ENCODE data around the gene ZNF438. TPM values are rescaled to one million over a fixed set of nuclear protein-coding genes. Genes with fewer than 3 reads are reported as not detected.

ZNF438 gene
- total and polyA plus RNA-seq, 2 of the 8 experiments (the other 6 are each of a cell fraction or from before 2014, with no cell fraction given), result 0.95 to 1.7 TPM

DNA sequence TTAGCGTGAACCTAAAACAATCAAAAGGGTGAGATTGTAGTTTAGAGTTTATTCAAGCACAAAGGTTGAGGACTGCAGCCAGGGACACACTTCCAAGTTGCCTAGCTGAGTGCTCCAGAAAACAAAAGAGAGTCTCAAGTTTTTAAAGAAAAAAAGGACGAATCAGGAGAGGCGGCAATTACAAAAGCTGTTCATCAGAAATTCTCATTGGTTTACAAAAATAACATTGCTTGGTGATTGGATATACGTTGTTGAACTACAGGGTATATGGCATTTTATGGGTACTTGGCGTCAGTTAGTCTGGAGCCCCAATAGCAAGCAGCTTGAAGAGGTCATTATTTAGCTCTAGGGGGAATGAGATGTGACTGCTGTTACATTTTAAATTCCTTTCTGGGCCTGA lies 11.5 kb downstream of the ZNF438 start:
- Histone ChIP-seq H3K4me3 (ENCODE audit: extremely low read depth in 1 of 4, insufficient read depth in 2 of 4, low read depth in 3 of 4, low read length in 4 of 4) (no peak overlapping the region), H4K8ac (ENCODE audit: extremely low read depth, insufficient read depth, low read length) (no peak overlapping the region), H3K18ac (ENCODE audit: extremely low read depth, low read length) (no peak overlapping the region), H3K27me3 (replicated peaks in 1 of 4; ENCODE audit: control insufficient read depth in 3 of 4, extremely low read depth in 1 of 4, insufficient read depth in 3 of 4, low read length in 3 of 4) (no peaks in the 10 kb centered on the region), H4K5ac (ENCODE audit: insufficient read length, low read depth, low read length) (no peak overlapping the region), H3K36me3 (ENCODE audit: control insufficient read depth in 2 of 4, insufficient read depth in 4 of 4, low read length in 3 of 4) (no peaks in the 10 kb centered on the region), H2BK15ac (ENCODE audit: low read length) (no peak overlapping the region), H3K79me2 (ENCODE audit: control insufficient read depth in 1 of 2, insufficient read depth in 2 of 2, low read length in 2 of 2) (no peaks in the 10 kb centered on the region), H3K4me1 (replicated peaks in 1 of 4; ENCODE audit: control insufficient read depth in 3 of 4, insufficient read depth in 4 of 4, low read length in 3 of 4) (peaks cover 0 to 6% (median 2%) of the 10 kb centered on the region in 4 experiments; a peak in 3 of 7 replicates), H3K79me1 (ENCODE audit: low read depth, low read length) (no peaks in the 10 kb centered on the region; the same call in 1 of the 2 replicates), H2AFZ (ENCODE audit: low read length) (no peak overlapping the region), H3K14ac (ENCODE audit: insufficient read length) (no peak overlapping the region), H4K91ac (replicated peaks; ENCODE audit: insufficient read length, low read length) (no peak overlapping the region), H2BK120ac (replicated peaks; ENCODE audit: low read depth, low read length) (no peak overlapping the region), H3K4ac (replicated peaks; ENCODE audit: insufficient read length, low read depth, low read length) (no peak overlapping the region), H3K9ac (replicated peaks in 1 of 4; ENCODE audit: extremely low read depth in 1 of 4, low read depth in 3 of 4, low read length in 3 of 4) (no peak overlapping the region), H4K20me1 (replicated peaks in 1 of 2; ENCODE audit: control insufficient read depth in 1 of 2, insufficient read depth in 2 of 2, low read length in 2 of 2) (no peaks in the 10 kb centered on the region), H2BK12ac (ENCODE audit: low read depth, low read length) (no peak overlapping the region), H2AK5ac (ENCODE audit: low read depth, low read length) (no peak overlapping the region), H2BK20ac (ENCODE audit: low read length) (no peak overlapping the region), H3K4me2 (ENCODE audit: insufficient read depth in 1 of 2, low read depth in 2 of 2, low read length in 2 of 2) (no peak overlapping the region), H3K27ac (ENCODE audit: low read depth, low read length) (no peak overlapping the region), H3K23me2 (ENCODE audit: low read depth, low read length) (no peaks in the 10 kb centered on the region), H3K9me3 (ENCODE audit: insufficient read depth in 2 of 2, low read depth in 1 of 2, low read length in 1 of 2) (no peaks in the 10 kb centered on the region), H2BK5ac (ENCODE audit: low read depth, low read length) (no peak overlapping the region), H3K23ac (ENCODE audit: insufficient read length) (no peak overlapping the region), H3K56ac (replicated peaks; ENCODE audit: insufficient read length, low read depth, low read length) (no peak overlapping the region)
- no peak for DNase-seq (ENCODE audit: low read depth in 1 of 2, low spot score in 2 of 2)
- peak; percentile 19 for FAIRE-seq
- POLR2A ChIA-PET (ENCODE audit: partially characterized antibody), result no interaction called here
- TF ChIP-seq EGR1 (IDR thresholded peaks at IDR 0.05; ENCODE audit: borderline replicate concordance, low read depth, low read length), result no peak
- TF ChIP-seq RAD21 (IDR thresholded peaks at IDR 0.05 in 1 of 2, conservative IDR thresholded peaks at IDR 0.05 in 1 of 2; ENCODE audit: low read depth in 2 of 2, low read length in 2 of 2), result no peak
- no peak for TF ChIP-seq BACH1 (IDR thresholded peaks at IDR 0.05; ENCODE audit: low read length)
- no peak for TF ChIP-seq E2F6 (IDR thresholded peaks at IDR 0.05)
- TF ChIP-seq CBX5 (IDR thresholded peaks at IDR 0.05; ENCODE audit: low read depth, low read length), result no peak
- TF ChIP-seq MAFK (IDR thresholded peaks at IDR 0.05; ENCODE audit: low read depth, low read length), result no peak
- WGBS, 2 experiments (ENCODE audit: extremely low coverage in 1 of 2, insufficient coverage in 1 of 2, insufficient read length in 1 of 2, insufficient replicate concordance in 2 of 2, low coverage in 1 of 2, low lambda C conversion rate in 2 of 2, missing lambda C conversion rate in 1 of 2), result 85% methylated on average over 5 of the region's 5 CpGs; no CpG with 5 or more reads in 1 of the 2 experiments
- CTCF ChIA-PET (ENCODE audit: partially characterized antibody), result interaction anchor here (1.6 kb wide), 1 partner anchor 236 kb away, joined by 4 read pairs; no protein-coding TSS in a partner anchor
